Keratinocyte (primary cell): Measurements from ENCODE around the gene COPS3. TPM values are rescaled to one million over a fixed set of nuclear protein-coding genes. Genes with fewer than 3 reads are reported as not detected.
A peak's percentile ranks its signal among the peaks of the same experiment; 100 is the strongest.

Experiments used
- DNase-seq: peaks from one replicate; pipeline ENCODE4 v3.0.0-alpha.2; 2011; ENCODE audit warnings: low read depth, missing footprints, low spot score
- FAIRE-seq: peaks from 2 replicates; lab custom pipeline; 2011; peaks lifted over from hg19 to GRCh38; lab: Jason Lieb, UNC
- H2AFZ ChIP-seq: 2 replicates; pipeline ENCODE4 v1.6.0; 2012; ENCODE audit warnings: low read length, control low read depth, inconsistent platforms; ENCODE audit not compliant: control insufficient read depth
- H3K27ac ChIP-seq: 2 replicates; pipeline ENCODE4 v1.5.1; 2011; ENCODE audit warnings: low read length; ENCODE audit not compliant: control insufficient read depth, insufficient read depth
- H3K27me3 ChIP-seq: 3 replicates; pipeline ENCODE4 v1.6.0; 2011; ENCODE audit warnings: low read length; ENCODE audit not compliant: control insufficient read depth, insufficient read depth; ENCODE audit errors: extremely low read depth
- H3K36me3 ChIP-seq, 2 experiments: 2 replicates in 1 of 2; 3 replicates in 1 of 2; pipeline ENCODE4 v1.5.1; 2011; ENCODE audit warnings: low read length in 2 of 2, mild to moderate bottlenecking in 1 of 2; ENCODE audit not compliant: control insufficient read depth in 2 of 2, insufficient read depth in 2 of 2; ENCODE audit errors: extremely low read depth in 1 of 2
- H3K4me1 ChIP-seq: 3 replicates; pipeline ENCODE4 v1.5.1; 2011; ENCODE audit warnings: low read length; ENCODE audit not compliant: control insufficient read depth, insufficient read depth; ENCODE audit errors: extremely low read depth
- H3K4me2 ChIP-seq: 3 replicates; pipeline ENCODE4 v1.6.0; 2011; ENCODE audit warnings: low read depth, low read length; ENCODE audit not compliant: control insufficient read depth, insufficient read depth; ENCODE audit errors: extremely low read depth
- H3K4me3 ChIP-seq, 3 experiments: fragments of 200-600 bp in 1 of 3; sonication (generic) in 1 of 3; 2 replicates in 2 of 3; 3 replicates in 1 of 3; pipeline ENCODE4 v1.5.1; 2011 to 2016; ENCODE audit warnings: low read length in 3 of 3, mild to moderate bottlenecking in 3 of 3, control low read depth in 2 of 3, inconsistent platforms in 1 of 3, low read depth in 1 of 3, mixed read lengths in 1 of 3, mixed run types in 1 of 3, moderate library complexity in 1 of 3; ENCODE audit not compliant: control insufficient read depth in 2 of 3, insufficient read depth in 2 of 3; ENCODE audit errors: extremely low read depth in 1 of 3
- H3K79me2 ChIP-seq: 2 replicates; pipeline ENCODE4 v1.6.0; 2012; ENCODE audit warnings: low read length; ENCODE audit not compliant: control insufficient read depth, insufficient read depth
- H3K9ac ChIP-seq: 3 replicates; pipeline ENCODE4 v1.6.0; 2011; ENCODE audit warnings: low read length; ENCODE audit not compliant: control insufficient read depth, insufficient read depth; ENCODE audit errors: extremely low read depth
- H3K9me1 ChIP-seq: 3 replicates; pipeline ENCODE4 v1.6.0; 2011; ENCODE audit warnings: low read length; ENCODE audit not compliant: control insufficient read depth, insufficient read depth; ENCODE audit errors: extremely low read depth
- H3K9me3 ChIP-seq: 2 replicates; pipeline ENCODE4 v1.5.1; 2012; ENCODE audit warnings: low read depth, low read length; ENCODE audit not compliant: control insufficient read depth
- H4K20me1 ChIP-seq: 3 replicates; pipeline ENCODE4 v1.6.0; 2011; ENCODE audit warnings: low read length; ENCODE audit not compliant: control insufficient read depth, insufficient read depth; ENCODE audit errors: extremely low read depth
- CTCF ChIP-seq, 3 experiments: IDR thresholded peaks in 1 of 3; conservative IDR thresholded peaks in 1 of 3; optimal IDR thresholded peaks in 1 of 3; 2 replicates in 2 of 3; 3 replicates in 1 of 3; pipeline versions ENCODE3 to v1.5.1; 2011; ENCODE audit warnings: low read length in 3 of 3, mild to moderate bottlenecking in 3 of 3, moderate library complexity in 2 of 3, control low read depth in 1 of 3, inconsistent platforms in 1 of 3; ENCODE audit not compliant: insufficient read depth in 2 of 3; ENCODE audit errors: extremely low read depth in 1 of 3
- EZH2 ChIP-seq: IDR thresholded peaks from one replicate; pipeline ENCODE4 v1.6.1; 2012; ENCODE audit warnings: inconsistent platforms, mild to moderate bottlenecking, low read length, moderate library complexity
- dilution Hi-C: fragments of 300-500 bp; cut with MboI; formaldehyde crosslinking; loops from one replicate; pipeline ENCODE4 v1.7.0; 2020; ENCODE audit warnings: low sequenced_read_pairs; ENCODE audit not compliant: extremely low pct_ligation_motif_present
- polyA plus RNA-seq, 5 experiments: library from polyadenylated mRNA; depleted of rRNA in 3 of 5; stranded (reverse) in 3 of 5; stranded (forward) in 1 of 5; unstranded in 1 of 5; fragments of >200 nt; gene quantifications; 1 replicate in 1 of 5; 2 replicates in 3 of 5; 3 replicates in 1 of 5; pipeline versions ENCODE4 v1.2.1 to v1.2.3, GENCODE V29; 2011 to 2012; ENCODE audit warnings: missing spikeins in 2 of 5, low read depth in 1 of 5, low replicate concordance in 1 of 5

COPS3 gene
- polyA plus RNA-seq, 1 donor (not counting 4 experiments of a cell fraction or from before 2014, with no cell fraction given): 89.7 TPM

GRCh38 chr17:17300624-17301568, 19.9 kb upstream of the COPS3 start:
- Histone ChIP-seq H3K27me3 (peaks cover 3% of the 10 kb centered on the region), H3K4me1 (peaks cover 6% of the 10 kb centered on the region), H3K27ac (no peak overlapping the region), H3K79me2 (no peaks in the 10 kb centered on the region), H3K9me1 (no peaks in the 10 kb centered on the region), H3K9ac (no peak overlapping the region), H3K36me3 (no peaks in the 10 kb centered on the region), H4K20me1 (no peaks in the 10 kb centered on the region), H3K4me2 (peak overlapping the region; percentile 41), H3K4me3 (no peak overlapping the region), H3K9me3 (no peaks in the 10 kb centered on the region), H2AFZ (peak overlapping the region; percentile 58)
- no peak for TF ChIP-seq CTCF (optimal IDR thresholded peaks at IDR 0.05 in 1 of 3, IDR thresholded peaks at IDR 0.05 in 1 of 3, conservative IDR thresholded peaks at IDR 0.05 in 1 of 3; ENCODE audit: extremely low read depth in 1 of 3, insufficient read depth in 2 of 3, low read length in 3 of 3)
- no peak for TF ChIP-seq EZH2
- DNase-seq (no peak), FAIRE-seq (no peak)
- dilution Hi-C loops: no loop called here

- Histone ChIP-seq H3K9ac (no peak overlapping the region), H3K9me3 (no peaks in the 10 kb centered on the region), H3K79me2 (no peaks in the 10 kb centered on the region), H4K20me1 (no peaks in the 10 kb centered on the region), H3K9me1 (no peaks in the 10 kb centered on the region), H3K27ac (no peak overlapping the region), H3K4me2 (no peak overlapping the region), H3K4me1 (peaks cover 6% of the 10 kb centered on the region), H3K36me3 (no peaks in the 10 kb centered on the region), H3K4me3 (no peak overlapping the region), H2AFZ (no peak overlapping the region), H3K27me3 (no peaks in the 10 kb centered on the region)
- DNase-seq (no peak), FAIRE-seq (no peak)
- dilution Hi-C loops: no loop called here
- TF ChIP-seq CTCF (optimal IDR thresholded peaks at IDR 0.05 in 1 of 3, IDR thresholded peaks at IDR 0.05 in 1 of 3, conservative IDR thresholded peaks at IDR 0.05 in 1 of 3; ENCODE audit: extremely low read depth in 1 of 3, insufficient read depth in 2 of 3, low read length in 3 of 3) (no peak), EZH2 (no peak)
Observed at GRCh38 chr17:17298108-17298507, 17.1 kb upstream of the COPS3 start.
